GM23338 (cell line): ENCODE results near the gene CDH4. TPM values are rescaled to one million over a fixed set of nuclear protein-coding genes. Genes with fewer than 3 reads are reported as not detected.

Experiments
- ATAC-seq: fragments of 200-7000 bp; cut with Tn5 transposase; 3 replicates; pipeline ENCODE4 v1.9.1; 2020
- DNase-seq: peaks from one replicate; pipeline ENCODE4 v3.0.0-alpha.2; 2015; ENCODE audit warnings: low spot score
- H2AFZ ChIP-seq: fragments of 200-600 bp; sonication (generic); 2 replicates; pipeline ENCODE4 v1.8.0; 2016; ENCODE audit warnings: antibody characterized with exemption, mild to moderate bottlenecking, moderate library complexity
- H3F3A ChIP-seq: fragments of 200-600 bp; sonication (generic); replicated peaks from 2 replicates; pipeline ENCODE4 v1.8.0; 2017; ENCODE audit warnings: antibody characterized with exemption, mixed run types, low read depth
- H3K27ac ChIP-seq: fragments of 200-600 bp; sonication (generic); 2 replicates; pipeline ENCODE4 v1.6.1; 2016; ENCODE audit warnings: low read depth
- H3K27me3 ChIP-seq: fragments of 200-600 bp; sonication (generic); 2 replicates; pipeline ENCODE4 v1.8.0; 2016; ENCODE audit warnings: mild to moderate bottlenecking, mixed run types, moderate library complexity; ENCODE audit not compliant: insufficient read depth
- H3K36me3 ChIP-seq: fragments of 200-600 bp; sonication (generic); 2 replicates; pipeline ENCODE4 v1.8.0; 2016; ENCODE audit warnings: mild to moderate bottlenecking; ENCODE audit not compliant: insufficient read depth
- H3K4me1 ChIP-seq: fragments of 200-600 bp; sonication (generic); 2 replicates; pipeline ENCODE4 v1.8.0; 2016; ENCODE audit warnings: mild to moderate bottlenecking, moderate library complexity; ENCODE audit not compliant: insufficient read depth
- H3K4me2 ChIP-seq: fragments of 200-600 bp; sonication (generic); 2 replicates; pipeline ENCODE4 v1.7.1; 2017; ENCODE audit warnings: mixed run types
- H3K4me3 ChIP-seq: fragments of 200-600 bp; sonication (generic); 2 replicates; pipeline ENCODE4 v1.6.1; 2016; ENCODE audit warnings: mixed run types
- H3K79me2 ChIP-seq: fragments of 200-600 bp; sonication (generic); replicated peaks from 2 replicates; pipeline ENCODE4 v1.8.0; 2017; ENCODE audit warnings: mild to moderate bottlenecking; ENCODE audit not compliant: insufficient read depth
- H3K9me2 ChIP-seq: fragments of 200-600 bp; sonication (generic); 2 replicates; pipeline ENCODE4 v1.8.0; 2017; ENCODE audit not compliant: insufficient read depth
- H4K20me1 ChIP-seq: fragments of 200-600 bp; sonication (generic); replicated peaks from 2 replicates; pipeline ENCODE4 v1.8.0; 2017; ENCODE audit warnings: mild to moderate bottlenecking; ENCODE audit not compliant: insufficient read depth
- H3K27ac Mint-ChIP-seq: 2 replicates; pipeline ENCODE4 v1.8.0; 2020; ENCODE audit warnings: inconsistent platforms, mild to moderate bottlenecking, moderate library complexity, mixed read lengths
- H3K27me3 Mint-ChIP-seq: 3 replicates; pipeline ENCODE4 v1.8.0; 2022; ENCODE audit warnings: low read depth, mild to moderate bottlenecking, moderate library complexity, mixed read lengths, inconsistent platforms; ENCODE audit not compliant: insufficient read depth, poor library complexity
- H3K36me3 Mint-ChIP-seq: 3 replicates; pipeline ENCODE4 v1.8.0; 2021; ENCODE audit warnings: low read depth, mild to moderate bottlenecking, inconsistent platforms, moderate library complexity, mixed read lengths
- H3K4me1 Mint-ChIP-seq: 3 replicates; pipeline ENCODE4 v1.8.0; 2020; ENCODE audit warnings: mild to moderate bottlenecking, inconsistent platforms, mixed read lengths
- H3K4me3 Mint-ChIP-seq: 3 replicates; pipeline ENCODE4 v1.8.0; 2021; ENCODE audit warnings: moderate library complexity, mild to moderate bottlenecking, inconsistent platforms, mixed read lengths
- H3K9me3 Mint-ChIP-seq: 3 replicates; pipeline ENCODE4 v1.8.0; 2020; ENCODE audit warnings: moderate library complexity, mild to moderate bottlenecking, inconsistent platforms, mixed read lengths
- CTCF ChIP-seq, 2 experiments: fragments of 200-600 bp in 1 of 2; sonication (generic) in 1 of 2; conservative IDR thresholded peaks; 2 replicates each; pipeline versions ENCODE4 v1.5.1 to v1.6.1; 2016 to 2017; ENCODE audit warnings: antibody characterized with exemption in 2 of 2, low read depth in 2 of 2, mild to moderate bottlenecking in 2 of 2, moderate library complexity in 1 of 2
- EZH2 ChIP-seq: fragments of 200-600 bp; sonication (generic); IDR thresholded peaks from one replicate; pipeline ENCODE4 v1.8.0; 2017; ENCODE audit warnings: antibody characterized with exemption, mild to moderate bottlenecking, low read depth; ENCODE audit not compliant: unreplicated experiment
- EZH2phosphoT487 ChIP-seq: fragments of 200-600 bp; sonication (generic); IDR thresholded peaks from one replicate; pipeline ENCODE4 v1.8.1; 2018; ENCODE audit warnings: antibody characterized with exemption; ENCODE audit not compliant: unreplicated experiment
- JUNB ChIP-seq: IDR thresholded peaks from one replicate; pipeline ENCODE4 v1.6.1; 2016; ENCODE audit warnings: antibody characterized with exemption; ENCODE audit not compliant: unreplicated experiment
- POLR2AphosphoS5 ChIP-seq: IDR thresholded peaks from 2 replicates; pipeline ENCODE4 v1.6.1; 2016; ENCODE audit warnings: antibody characterized with exemption, low read depth
- REST ChIP-seq: IDR thresholded peaks from one replicate; pipeline ENCODE4 v1.6.1; 2018; ENCODE audit warnings: antibody characterized with exemption; ENCODE audit not compliant: unreplicated experiment
- STAT1 ChIP-seq: IDR thresholded peaks from one replicate; pipeline ENCODE4 v1.6.1; 2016; ENCODE audit warnings: antibody characterized with exemption; ENCODE audit not compliant: unreplicated experiment
- ZNF114 ChIP-seq: fragments of 250-450 bp; sonication (Bioruptor Pico); IDR thresholded peaks from 2 replicates; pipeline ENCODE4 v1.5.0; 2020; ENCODE audit warnings: mild to moderate bottlenecking, moderate library complexity
- ZNF462 ChIP-seq: fragments of 250-450 bp; sonication (Bioruptor Pico); IDR thresholded peaks from 2 replicates; pipeline ENCODE4 v1.5.0; 2020; ENCODE audit warnings: mild to moderate bottlenecking, moderate library complexity
- polyA plus RNA-seq: library from polyadenylated mRNA; unstranded; fragments of >200 nt; fragmentation: Nextera tagmentation; extraction: Ambion mirVana; gene quantifications from 2 replicates; pipeline ENCODE4 v1.2.1, GENCODE V29; 2016
- total RNA-seq: library from RNA; depleted of rRNA; stranded (reverse); fragments of >200 nt; shearing (Covaris generic); gene quantifications from 2 replicates; pipeline ENCODE4 v1.2.3, GENCODE V29; 2014

CDH4 gene
- total and polyA plus RNA-seq, 2 experiments from 2014 or later: 1.2 to 4.2 TPM

- TF ChIP-seq CTCF (conservative IDR thresholded peaks at IDR 0.05; ENCODE audit: low read depth in 2 of 2): no peak
Measured at GRCh38 chr20:61422636-61423425, 170.8 kb downstream of the CDH4 start (continued).

GRCh38 chr20:61424011-61424627 is 172.1 kb downstream of the CDH4 start:
- Histone ChIP-seq H2AFZ (no peak overlapping the region), H3K27ac (no peak overlapping the region), H3K4me1 (peaks cover 10% of the 10 kb centered on the region), H3K27me3 (no peaks in the 10 kb centered on the region; the same call in 1 of the 2 replicates), H3K9me2 (no peaks in the 10 kb centered on the region; the same call in 1 of the 2 replicates), H3K4me3 (no peak overlapping the region), H3K4me2 (no peak overlapping the region), H3F3A (0 out of 2 replicates have a peak, but pooled peaks cover 3% of the 10 kb centered on the region), H4K20me1 (no peaks in the 10 kb centered on the region), H3K79me2 (no peaks in the 10 kb centered on the region), H3K36me3 (no peaks in the 10 kb centered on the region)
- Mint-ChIP-seq H3K27ac (no peak overlapping the region), H3K9me3 (no peaks in the 10 kb centered on the region), H3K4me1 (peaks cover 4% of the 10 kb centered on the region; the same call in 1 of the 3 replicates), H3K27me3 (peaks cover 17% of the 10 kb centered on the region), H3K36me3 (no peaks in the 10 kb centered on the region; the same call in 2 of the 3 replicates), H3K4me3 (no peak overlapping the region)
- no peak for DNase-seq
- ATAC-seq: no peak
- no peak for TF ChIP-seq CTCF (conservative IDR thresholded peaks at IDR 0.05; ENCODE audit: low read depth in 2 of 2)
- TF ChIP-seq EZH2phosphoT487: no peak
- TF ChIP-seq STAT1: no peak
- no peak for TF ChIP-seq ZNF462
- no peak for TF ChIP-seq JUNB
- no peak for TF ChIP-seq EZH2
- no peak for TF ChIP-seq POLR2AphosphoS5
- TF ChIP-seq REST: no peak
- TF ChIP-seq ZNF114 (CRISPR knock-in tag): no peak
